Naive B cell (primary cell): ENCODE results near the gene CACNA1B. TPM values are rescaled to one million over a fixed set of nuclear protein-coding genes. Genes with fewer than 3 reads are reported as not detected.

Experiments used
- ATAC-seq, 2 donors: fragments of 150-1000 bp; cut with Tn5 transposase; 2 replicates each; pipeline ENCODE4 v1.10.0; 2021; ENCODE audit warnings: low read depth in 2 of 2, mild to moderate bottlenecking in 2 of 2, moderate library complexity in 2 of 2
- DNase-seq: peaks from one replicate; pipeline ENCODE4 v3.0.0; 2022
- H3K27ac Mint-ChIP-seq, 6 donors: one replicate each; pipeline ENCODE4 v1.8.0; 2020 to 2022; ENCODE audit warnings: mild to moderate bottlenecking in 6 of 6, mixed read lengths in 6 of 6, moderate library complexity in 5 of 6, inconsistent platforms in 2 of 6
- H3K27me3 Mint-ChIP-seq, 3 donors: one replicate each; pipeline ENCODE4 v1.8.0; 2021 to 2022; ENCODE audit warnings: mixed read lengths in 3 of 3, mild to moderate bottlenecking in 1 of 3
- H3K36me3 Mint-ChIP-seq, 2 donors: one replicate each; pipeline ENCODE4 v1.8.0; 2020 to 2022; ENCODE audit warnings: mixed read lengths in 2 of 2, inconsistent platforms in 1 of 2, mild to moderate bottlenecking in 1 of 2
- H3K4me1 Mint-ChIP-seq, 3 donors: one replicate each; pipeline ENCODE4 v1.8.0; 2020 to 2022; ENCODE audit warnings: mixed read lengths in 3 of 3, inconsistent platforms in 1 of 3, mild to moderate bottlenecking in 1 of 3, moderate library complexity in 1 of 3
- H3K4me3 Mint-ChIP-seq, 8 donors: one replicate each; pipeline ENCODE4 v1.8.0; 2020 to 2022; ENCODE audit warnings: mild to moderate bottlenecking in 8 of 8, mixed read lengths in 8 of 8, moderate library complexity in 8 of 8, inconsistent platforms in 2 of 8
- H3K9me3 Mint-ChIP-seq, 7 donors: one replicate each; pipeline ENCODE4 v1.8.0; 2020 to 2022; ENCODE audit warnings: mixed read lengths in 7 of 7, mild to moderate bottlenecking in 5 of 7, inconsistent platforms in 2 of 7, moderate library complexity in 1 of 7
- polyA plus RNA-seq, 6 donors: library from polyadenylated mRNA; unstranded; fragments of 300-500 nt; fragmentation: Illumina TruSeq; gene quantifications; one replicate each; pipeline ENCODE4 v1.2.3, GENCODE V29; 2021; ENCODE audit warnings: low read depth in 6 of 6

Gene CACNA1B
- polyA plus RNA-seq, 6 donors from 2014 or later = not detected

DNA sequence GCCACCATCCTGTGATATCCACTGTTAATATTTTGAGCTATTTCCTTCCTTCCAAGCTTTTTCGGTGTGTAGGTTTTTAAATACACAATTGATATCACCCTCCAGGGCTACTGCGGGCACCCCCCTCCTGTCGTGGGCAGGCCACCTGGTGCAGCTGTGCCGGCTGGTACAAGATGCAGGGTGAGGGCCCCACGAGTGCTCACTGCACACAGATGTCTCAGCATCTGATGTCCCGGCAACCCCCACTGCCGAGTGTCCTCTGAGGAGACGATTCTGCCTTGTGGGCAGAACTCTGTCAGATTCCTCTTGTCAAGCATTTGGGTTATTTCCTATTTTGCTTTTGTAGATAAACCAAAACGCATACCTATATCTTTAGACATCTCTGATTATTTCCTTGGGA lies 25.1 kb downstream of the CACNA1B start:
- Mint-ChIP-seq H3K27me3 (peaks cover 18 to 23% (median 19%) of the 10 kb centered on the region in 3 donors), H3K36me3 (peaks cover 0 to 6% of the 10 kb centered on the region in 2 donors), H3K9me3 (peaks cover 5 to 19% (median 9%) of the 10 kb centered on the region in 7 donors), H3K4me3 (no peak overlapping the region), H3K27ac (no peak overlapping the region), H3K4me1 (no peaks in the 10 kb centered on the region)
- ATAC-seq = no peak
- no peak for DNase-seq

- Mint-ChIP-seq H3K4me1 (no peaks in the 10 kb centered on the region), H3K4me3 (no peak overlapping the region), H3K27me3 (peaks cover 19 to 23% (median 23%) of the 10 kb centered on the region in 3 donors), H3K27ac (no peak overlapping the region), H3K9me3 (peaks cover 0 to 12% (median 2%) of the 10 kb centered on the region in 7 donors), H3K36me3 (no peaks in the 10 kb centered on the region)
- ATAC-seq (no peak), DNase-seq (no peak)
These were observed 28.2 kb downstream of the CACNA1B start for GRCh38 chr9:137905740-137906139.

DNA sequence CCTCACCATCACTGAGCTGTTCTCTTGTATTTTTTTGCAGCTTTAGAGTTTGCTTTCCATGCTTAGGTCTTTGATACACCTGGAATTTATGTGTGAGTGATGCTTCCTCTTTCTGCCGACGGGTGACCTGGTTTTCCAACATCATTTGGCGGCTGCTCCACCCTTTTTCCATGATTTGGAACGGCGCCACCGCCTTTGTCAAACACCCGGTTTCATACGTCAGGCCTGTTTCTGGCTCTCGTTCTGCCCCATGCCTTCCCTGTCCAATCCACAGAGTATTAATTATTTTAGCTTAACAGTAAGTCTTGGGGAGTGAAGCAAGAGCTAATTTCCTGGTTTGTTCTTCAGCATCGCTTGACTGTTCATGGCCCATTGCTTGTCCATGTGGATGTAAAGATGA lies 30.2 kb downstream of the CACNA1B start:
- ATAC-seq (no peak), DNase-seq (no peak)
- H3K4me3 Mint-ChIP-seq = no peak overlapping the region
- H3K9me3 Mint-ChIP-seq = peaks cover 0 to 5% (median 0%) of the 10 kb centered on the region in 7 donors
- H3K36me3 Mint-ChIP-seq = no peaks in the 10 kb centered on the region
- H3K27me3 Mint-ChIP-seq = peaks cover 26 to 34% (median 32%) of the 10 kb centered on the region in 3 donors
- H3K4me1 Mint-ChIP-seq = no peaks in the 10 kb centered on the region
- no peak overlapping the region for H3K27ac Mint-ChIP-seq

GRCh38 chr9:137912671-137913070 lies 35.1 kb downstream of the CACNA1B start:
- peaks cover 19 to 32% (median 30%) of the 10 kb centered on the region in 3 donors for H3K27me3 Mint-ChIP-seq
- no peaks in the 10 kb centered on the region for H3K9me3 Mint-ChIP-seq
- H3K36me3 Mint-ChIP-seq = no peaks in the 10 kb centered on the region
- H3K4me3 Mint-ChIP-seq = no peak overlapping the region
- peaks cover 0 to 4% (median 0%) of the 10 kb centered on the region in 3 donors for H3K4me1 Mint-ChIP-seq
- ATAC-seq (no peak), DNase-seq (no peak)
- no peak overlapping the region for H3K27ac Mint-ChIP-seq

DNA sequence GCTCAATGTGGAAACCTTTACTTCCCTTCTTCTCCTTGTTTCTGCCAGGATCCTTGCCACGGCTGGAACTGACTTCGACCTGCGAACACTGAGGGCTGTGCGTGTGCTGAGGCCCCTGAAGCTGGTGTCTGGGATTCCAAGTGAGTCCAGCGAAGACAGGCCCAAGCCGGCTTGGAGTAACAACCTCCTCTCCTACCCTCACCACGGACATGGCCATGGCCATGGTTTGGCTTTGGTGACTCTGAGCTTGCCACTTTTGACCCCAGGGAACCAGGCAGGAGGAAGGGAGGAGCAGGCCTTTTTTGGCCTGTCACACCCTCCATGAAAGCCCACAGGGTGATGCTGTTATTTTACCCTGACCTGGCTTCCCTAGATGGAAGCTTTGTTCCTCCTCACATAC lies 35.5 kb downstream of the CACNA1B start:
- peaks cover 0 to 4% (median 0%) of the 10 kb centered on the region in 3 donors for H3K4me1 Mint-ChIP-seq
- H3K9me3 Mint-ChIP-seq = no peaks in the 10 kb centered on the region
- no peak overlapping the region for H3K4me3 Mint-ChIP-seq
- no peak overlapping the region for H3K27ac Mint-ChIP-seq
- ATAC-seq = no peak
- peaks cover 19 to 32% (median 30%) of the 10 kb centered on the region in 3 donors for H3K27me3 Mint-ChIP-seq
- no peaks in the 10 kb centered on the region for H3K36me3 Mint-ChIP-seq
- DNase-seq = no peak

DNA sequence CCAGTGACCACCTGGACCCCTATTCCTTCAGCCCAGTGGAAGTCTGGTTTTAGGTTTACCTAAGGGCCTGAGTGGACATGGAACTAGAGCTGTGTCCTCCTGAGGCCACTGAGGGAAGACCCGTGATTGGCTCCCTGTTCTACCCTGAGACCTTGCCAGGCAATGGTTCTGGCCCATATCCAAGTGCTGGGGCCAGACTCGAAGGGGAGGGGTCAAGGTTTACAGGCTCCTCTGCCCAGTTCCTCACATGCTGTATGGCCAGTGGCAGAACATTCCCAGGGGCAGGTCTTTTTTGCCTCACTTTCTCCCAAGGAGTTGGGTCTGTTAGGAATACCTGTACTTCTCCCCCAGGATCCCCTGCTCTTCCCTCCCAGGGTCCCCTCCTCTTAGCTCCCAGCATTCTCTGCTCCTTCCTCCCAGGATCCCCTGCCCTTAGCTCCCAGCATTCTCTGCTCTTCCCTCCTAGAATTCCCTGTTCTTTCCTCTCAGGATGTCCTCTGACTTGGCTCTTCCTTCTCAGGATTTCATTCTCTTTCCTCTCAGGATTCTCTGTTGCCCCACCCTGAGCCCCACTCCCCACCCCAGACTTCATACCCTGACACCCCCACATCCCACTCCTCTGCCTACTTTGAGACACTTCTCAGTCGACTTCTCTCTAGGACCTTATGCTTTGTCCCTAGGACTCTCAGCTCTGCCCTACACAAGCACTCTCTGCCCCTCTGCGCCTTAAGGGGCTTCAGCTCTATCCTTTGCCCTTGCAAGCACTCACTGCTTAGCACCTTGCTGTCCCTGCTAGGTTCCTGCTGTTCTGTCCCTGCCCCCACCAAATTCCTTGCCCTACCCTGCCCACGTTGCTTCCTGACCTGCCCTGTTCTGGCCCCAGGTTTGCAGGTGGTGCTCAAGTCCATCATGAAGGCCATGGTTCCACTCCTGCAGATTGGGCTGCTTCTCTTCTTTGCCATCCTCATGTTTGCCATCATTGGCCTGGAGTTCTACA lies 36.5 kb downstream of the CACNA1B start:
- Mint-ChIP-seq H3K36me3 (no peaks in the 10 kb centered on the region), H3K9me3 (no peaks in the 10 kb centered on the region), H3K27me3 (peaks cover 19 to 33% (median 32%) of the 10 kb centered on the region in 3 donors), H3K27ac (peak overlapping the region in 1 of 6 donors; percentile 71), H3K4me3 (no peak overlapping the region), H3K4me1 (peaks cover 0 to 4% (median 0%) of the 10 kb centered on the region in 3 donors)
- DNase-seq (no peak), ATAC-seq (no peak)

GRCh38 chr9:137916540-137916939 lies 39.0 kb downstream of the CACNA1B start:
- ATAC-seq (no peak), DNase-seq (no peak)
- H3K36me3 Mint-ChIP-seq = no peaks in the 10 kb centered on the region
- H3K27ac Mint-ChIP-seq = no peak overlapping the region
- peaks cover 21 to 49% (median 41%) of the 10 kb centered on the region in 3 donors for H3K27me3 Mint-ChIP-seq
- no peaks in the 10 kb centered on the region for H3K9me3 Mint-ChIP-seq
- peaks cover 0 to 4% (median 0%) of the 10 kb centered on the region in 3 donors for H3K4me1 Mint-ChIP-seq
- no peak overlapping the region for H3K4me3 Mint-ChIP-seq

DNA sequence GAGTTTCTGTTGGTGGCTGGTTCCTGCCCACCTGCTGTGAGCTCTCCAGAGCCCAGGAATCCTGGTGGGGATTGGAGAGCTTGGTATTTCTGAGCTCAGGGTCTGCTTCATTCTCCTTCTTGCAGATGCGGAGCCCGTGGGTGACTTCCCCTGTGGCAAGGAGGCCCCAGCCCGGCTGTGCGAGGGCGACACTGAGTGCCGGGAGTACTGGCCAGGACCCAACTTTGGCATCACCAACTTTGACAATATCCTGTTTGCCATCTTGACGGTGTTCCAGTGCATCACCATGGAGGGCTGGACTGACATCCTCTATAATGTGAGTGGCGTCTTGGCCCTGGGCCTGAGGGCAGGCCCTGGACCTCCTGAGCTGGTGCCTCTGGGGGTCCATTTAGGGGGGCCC lies 39.5 kb downstream of the CACNA1B start:
- no peak overlapping the region for H3K4me3 Mint-ChIP-seq
- ATAC-seq = no peak
- DNase-seq = no peak
- H3K9me3 Mint-ChIP-seq = no peaks in the 10 kb centered on the region
- H3K36me3 Mint-ChIP-seq = no peaks in the 10 kb centered on the region
- H3K27ac Mint-ChIP-seq = no peak overlapping the region
- H3K27me3 Mint-ChIP-seq = peaks cover 15 to 43% (median 38%) of the 10 kb centered on the region in 3 donors
- H3K4me1 Mint-ChIP-seq = peaks cover 0 to 4% (median 0%) of the 10 kb centered on the region in 3 donors

GRCh38 chr9:137917795-137918194 lies 40.2 kb downstream of the CACNA1B start:
- DNase-seq (no peak), ATAC-seq (no peak)
- Mint-ChIP-seq H3K9me3 (no peaks in the 10 kb centered on the region), H3K4me3 (no peak overlapping the region), H3K4me1 (peaks cover 0 to 4% (median 0%) of the 10 kb centered on the region in 3 donors), H3K27me3 (peaks cover 11 to 39% (median 35%) of the 10 kb centered on the region in 3 donors), H3K36me3 (no peaks in the 10 kb centered on the region), H3K27ac (no peak overlapping the region)

DNA sequence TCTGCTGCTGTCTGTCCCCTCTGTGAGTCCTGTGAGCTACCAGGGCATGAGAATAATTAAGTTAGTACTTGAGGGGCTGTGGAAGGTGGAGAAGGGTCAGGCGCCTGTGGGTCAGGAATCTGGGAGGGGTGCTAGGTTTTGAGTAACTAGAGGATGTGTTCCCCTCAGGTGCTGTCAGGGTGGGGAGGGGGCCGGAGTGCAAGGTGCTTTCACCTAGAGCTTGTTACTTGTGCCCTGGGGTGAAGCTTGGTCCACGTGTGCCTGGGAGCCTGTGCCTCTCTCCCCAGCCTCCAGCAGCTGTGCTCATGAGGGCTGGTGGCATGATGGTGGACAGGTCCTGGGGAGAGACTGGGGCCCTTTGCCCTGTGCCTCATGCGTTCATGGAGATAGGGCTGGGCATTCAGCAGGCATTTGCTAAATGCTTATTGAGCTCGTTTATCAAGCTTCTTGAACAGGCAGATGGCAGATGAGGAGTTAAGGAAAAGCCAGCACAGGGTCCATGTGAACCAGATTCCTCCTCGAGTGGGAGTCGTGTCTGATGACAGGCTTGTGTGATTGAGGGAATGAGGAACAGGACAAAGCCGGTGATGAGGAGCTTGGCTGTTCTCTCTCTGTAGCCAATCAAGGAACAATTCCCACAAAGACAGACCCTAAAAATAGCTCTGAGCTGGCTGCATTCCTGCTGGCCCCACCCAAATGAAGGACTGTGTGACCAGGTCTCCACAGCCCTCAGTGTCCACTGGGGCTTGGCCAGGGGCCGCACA lies 40.9 kb downstream of the CACNA1B start:
- Mint-ChIP-seq H3K27ac (peak overlapping the region in 1 of 6 donors; percentile 51), H3K4me3 (no peak overlapping the region), H3K9me3 (no peaks in the 10 kb centered on the region), H3K27me3 (peaks cover 11 to 39% (median 35%) of the 10 kb centered on the region in 3 donors), H3K4me1 (peaks cover 0 to 4% (median 0%) of the 10 kb centered on the region in 3 donors), H3K36me3 (no peaks in the 10 kb centered on the region)
- no peak for ATAC-seq
- DNase-seq = no peak

DNA sequence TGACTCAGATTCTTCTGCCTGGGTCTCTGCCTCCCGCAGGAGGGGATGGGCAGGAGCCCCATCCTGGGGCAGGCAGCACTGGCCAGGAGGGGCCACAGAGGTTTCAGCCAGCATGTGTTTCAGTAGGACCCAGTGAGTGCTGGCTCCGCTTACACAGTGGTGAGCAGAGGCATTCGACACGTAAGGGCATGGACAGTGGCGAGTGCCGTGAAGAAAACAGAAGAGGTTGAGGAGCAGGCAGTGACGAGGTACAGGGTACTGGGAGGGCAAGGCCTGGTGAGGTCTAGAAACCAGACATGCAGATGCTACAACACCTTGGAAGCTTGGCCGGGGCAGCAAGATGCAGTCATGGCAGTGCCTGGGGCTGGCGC lies 41.5 kb downstream of the CACNA1B start:
- Mint-ChIP-seq H3K4me3 (no peak overlapping the region), H3K36me3 (no peaks in the 10 kb centered on the region), H3K27me3 (peaks cover 9 to 34% (median 32%) of the 10 kb centered on the region in 3 donors), H3K27ac (peak overlapping the region in 1 of 6 donors; percentile 62), H3K4me1 (peaks cover 0 to 4% (median 0%) of the 10 kb centered on the region in 3 donors), H3K9me3 (no peaks in the 10 kb centered on the region)
- ATAC-seq = no peak
- DNase-seq = no peak

- peaks cover 7 to 28% (median 26%) of the 10 kb centered on the region in 3 donors for H3K27me3 Mint-ChIP-seq
These were observed 42.1 kb downstream of the CACNA1B start for GRCh38 chr9:137919649-137920141.

GRCh38 chr9:137920753-137921152 lies 43.2 kb downstream of the CACNA1B start:
- Mint-ChIP-seq H3K27me3 (peaks cover 7 to 25% (median 19%) of the 10 kb centered on the region in 3 donors), H3K9me3 (peaks cover 0 to 2% (median 0%) of the 10 kb centered on the region in 7 donors), H3K4me3 (no peak overlapping the region), H3K4me1 (peaks cover 0 to 4% (median 0%) of the 10 kb centered on the region in 3 donors), H3K27ac (no peak overlapping the region), H3K36me3 (no peaks in the 10 kb centered on the region)
- ATAC-seq (no peak), DNase-seq (no peak)

More at GRCh38 chr9:137919649-137920141, 42.1 kb downstream of the CACNA1B start:
- no peaks in the 10 kb centered on the region for H3K9me3 Mint-ChIP-seq
- no peaks in the 10 kb centered on the region for H3K36me3 Mint-ChIP-seq
- ATAC-seq = no peak
- peaks cover 0 to 4% (median 0%) of the 10 kb centered on the region in 3 donors for H3K4me1 Mint-ChIP-seq
- H3K27ac Mint-ChIP-seq = no peak overlapping the region
- no peak overlapping the region for H3K4me3 Mint-ChIP-seq
- DNase-seq = no peak
